HG02970 (cell line): ENCODE results near the gene RBMX.
"Not testable (repeated sequence)": the region's sequence is repeated elsewhere in the genome, so short reads cannot be mapped to it uniquely, and the experiment has no call there.

Source experiments
- ATAC-seq: cut with Tn5 transposase; IDR thresholded peaks from one replicate; pipeline ENCODE4 v1.9.1; 2021; ENCODE audit warnings: mild to moderate bottlenecking, moderate library complexity, moderate number of reproducible peaks; ENCODE audit not compliant: unreplicated experiment, low FRiP score

Gene RBMX

DNA sequence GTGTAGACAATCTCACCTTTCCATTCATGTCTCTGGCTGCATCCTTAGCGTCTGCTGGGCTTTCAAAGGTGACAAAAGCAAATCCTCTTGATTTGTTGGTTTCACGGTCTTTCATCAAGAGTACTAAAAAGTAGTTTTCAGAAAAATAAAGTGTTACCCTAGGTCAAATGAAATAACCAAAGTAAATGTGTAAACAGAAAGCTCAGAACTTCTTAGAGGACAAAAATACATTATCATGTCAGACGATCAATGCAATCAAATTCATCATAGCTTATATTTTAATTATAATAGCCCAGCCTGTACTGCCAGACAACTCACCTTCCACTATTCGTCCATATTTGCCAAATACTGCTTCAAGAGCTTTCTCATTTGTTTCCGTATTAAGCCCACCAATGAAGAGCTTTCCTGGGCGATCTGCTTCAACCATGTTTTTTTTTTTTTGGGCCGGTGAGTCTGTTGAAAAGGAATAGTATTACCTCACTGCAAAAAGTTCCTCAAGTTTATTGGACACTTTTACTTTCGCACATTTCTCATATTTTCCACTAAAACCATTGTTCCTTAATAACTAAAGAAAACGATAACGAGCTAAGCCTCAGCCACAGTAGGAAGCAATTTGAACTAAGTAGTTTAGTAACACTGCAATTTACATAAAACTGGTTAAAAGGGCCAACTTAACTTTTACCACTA is 1.4 kb downstream of the RBMX start:
- no peak for ATAC-seq

DNA sequence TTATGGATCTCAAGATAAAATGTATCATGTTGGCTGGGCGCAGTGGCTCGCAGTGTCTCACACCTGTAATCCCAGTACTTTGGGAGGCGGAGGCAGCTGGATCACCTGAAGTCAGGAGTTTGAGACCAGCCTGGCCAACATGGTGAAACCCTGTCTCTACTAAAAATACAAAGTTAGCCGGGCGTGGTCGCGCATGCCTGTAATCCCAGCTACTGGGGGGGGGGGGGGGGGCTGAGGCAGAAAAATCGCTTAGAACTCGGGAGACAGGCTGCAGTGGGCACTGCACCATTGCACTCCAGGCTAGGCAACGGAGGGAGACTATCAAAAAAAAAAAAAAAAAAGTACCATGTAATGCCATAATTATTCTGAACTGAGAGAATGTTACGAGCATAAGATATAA is 2.1 kb downstream of the RBMX start:
- ATAC-seq = no peak

DNA sequence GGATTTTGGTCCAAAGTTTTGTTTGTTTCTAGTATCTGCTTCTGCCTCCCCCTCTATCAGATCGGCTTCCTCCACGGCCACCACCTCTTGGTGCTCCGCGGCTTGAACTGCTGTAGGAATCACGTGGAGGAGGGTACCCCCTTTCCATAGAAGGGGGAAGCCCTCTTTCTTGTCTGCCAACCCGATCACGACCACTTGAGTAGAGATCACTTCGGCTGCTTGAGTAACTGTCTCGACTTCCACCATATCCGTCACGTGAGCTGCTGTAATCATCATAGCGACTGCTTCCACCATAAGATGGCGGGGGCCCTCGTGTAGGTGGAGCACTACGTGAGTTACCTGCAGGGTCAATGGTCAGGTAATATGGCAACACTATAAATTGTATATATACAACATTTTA is 6.4 kb downstream of the RBMX start:
- ATAC-seq = not testable (repeated sequence)

DNA sequence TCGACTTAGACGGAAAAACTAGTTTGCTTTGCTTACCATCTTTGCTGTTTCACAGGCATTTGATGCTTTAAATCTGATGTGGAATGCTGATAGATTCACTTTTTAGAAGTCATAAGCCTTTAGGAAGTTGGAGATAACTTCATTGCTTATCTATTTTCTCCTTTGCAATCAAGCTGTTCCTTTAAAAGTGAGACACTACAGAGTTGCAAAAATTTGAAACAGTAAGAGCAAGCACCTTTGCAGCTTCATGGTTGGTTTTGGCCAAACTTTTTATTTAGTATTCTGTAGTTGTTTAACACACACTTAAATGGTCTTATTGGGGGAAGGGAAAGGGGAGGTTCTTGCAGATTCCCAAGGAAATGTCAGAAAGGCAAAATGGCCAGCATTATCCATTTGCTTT is 7.3 kb downstream of the RBMX start:
- ATAC-seq = not testable (repeated sequence)

DNA sequence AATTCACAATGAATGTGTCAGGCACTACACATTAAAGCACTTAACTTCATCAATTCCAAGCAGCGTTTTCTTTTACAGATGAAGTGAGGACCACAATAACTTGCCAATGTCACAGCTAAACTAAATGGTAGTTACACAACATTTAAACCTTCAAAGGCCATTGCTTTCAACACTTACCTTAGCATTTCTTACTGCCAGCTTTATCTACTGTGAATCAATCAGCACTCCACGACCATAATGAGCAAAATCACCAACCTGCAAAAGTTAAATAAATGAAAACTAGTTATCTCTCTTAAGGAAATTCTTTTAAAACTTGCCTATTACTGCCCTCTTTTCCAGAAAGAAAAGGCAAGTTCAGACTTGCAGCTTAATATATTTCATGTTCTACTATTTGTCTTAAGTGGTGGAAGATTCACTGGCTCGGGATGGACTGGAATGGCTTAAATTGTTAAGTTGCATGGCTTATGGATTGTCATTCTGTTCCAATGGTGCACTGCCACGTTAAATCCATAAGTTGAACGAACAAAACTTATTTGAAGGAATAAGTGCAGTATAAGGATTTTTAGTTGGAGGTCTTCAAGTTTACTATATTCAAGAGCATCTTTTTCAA is 8.3 kb downstream of the RBMX start:
- no peak for ATAC-seq

DNA sequence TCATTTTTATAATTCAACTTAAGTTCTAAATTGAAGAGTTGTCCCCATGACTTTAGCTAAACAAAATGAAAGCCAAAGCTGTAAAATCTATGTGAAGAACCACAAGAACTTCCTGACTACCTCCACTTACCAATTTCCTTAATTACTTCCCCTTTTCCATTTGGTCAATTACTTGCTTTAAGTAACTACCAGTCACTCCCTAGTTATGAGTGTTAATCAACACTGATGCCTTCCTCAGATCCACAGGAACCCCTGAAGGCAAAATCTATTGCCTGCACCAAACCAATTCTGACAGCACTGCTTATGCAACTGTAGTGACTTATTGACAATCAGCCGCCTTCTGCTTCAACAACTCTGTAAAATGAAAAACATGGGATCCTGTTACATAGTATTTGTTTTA is 10.5 kb downstream of the RBMX start:
- ATAC-seq = no peak

DNA sequence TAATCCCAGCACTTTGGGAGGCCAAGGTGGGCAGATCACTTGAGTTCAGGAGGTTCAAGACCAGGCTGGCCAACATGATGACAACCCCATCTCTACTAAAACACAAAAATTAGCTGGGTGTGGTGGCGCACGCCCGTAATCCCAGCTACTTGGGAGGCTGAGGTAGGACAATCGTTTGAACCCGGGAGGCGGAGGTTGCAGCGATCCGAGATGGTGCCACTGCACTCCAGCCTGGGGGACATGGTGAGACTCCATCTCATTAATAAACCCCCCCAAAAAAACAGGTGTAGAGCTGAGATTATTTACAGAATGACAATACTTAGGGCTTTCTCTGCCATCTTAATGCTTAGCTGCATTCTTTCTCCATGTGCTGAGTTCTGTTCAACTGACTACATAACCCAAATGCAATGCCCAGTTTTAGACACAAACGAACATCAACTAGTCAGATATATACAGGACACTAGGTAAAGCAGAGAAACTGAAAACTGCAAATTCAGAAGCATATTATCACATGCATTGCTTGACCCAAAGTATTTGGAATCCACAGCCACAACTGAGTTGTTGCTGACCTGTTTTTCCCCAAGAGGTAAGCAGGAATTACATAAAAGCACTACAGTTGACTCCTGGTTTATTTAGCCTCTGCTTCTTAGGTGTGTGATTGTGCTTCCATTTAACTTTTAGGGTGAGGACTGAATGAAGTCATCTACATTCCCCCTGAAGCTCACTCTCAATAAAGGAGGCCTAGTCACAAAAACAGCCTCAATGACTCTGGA is 12.1 kb downstream of the RBMX start:
- no peak for ATAC-seq

DNA sequence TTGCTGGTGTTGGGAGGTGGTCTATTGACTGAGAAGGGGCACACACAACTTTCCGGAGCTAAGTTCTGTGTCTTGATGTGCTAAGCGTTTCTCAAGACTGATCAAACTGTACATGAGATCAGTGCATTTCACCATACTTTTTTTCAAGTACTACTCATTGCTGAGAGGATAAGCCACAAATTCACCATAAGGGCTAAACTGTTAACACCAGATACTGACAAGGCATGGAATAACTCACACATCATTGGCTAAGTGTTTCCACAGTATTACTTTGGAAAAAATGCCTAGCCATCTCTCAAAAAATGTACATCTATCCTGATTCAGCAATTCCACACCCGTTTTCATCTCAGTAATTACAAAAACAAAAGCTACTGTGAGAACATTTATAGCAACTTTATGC is 13.0 kb downstream of the RBMX start:
- ATAC-seq = no peak

DNA sequence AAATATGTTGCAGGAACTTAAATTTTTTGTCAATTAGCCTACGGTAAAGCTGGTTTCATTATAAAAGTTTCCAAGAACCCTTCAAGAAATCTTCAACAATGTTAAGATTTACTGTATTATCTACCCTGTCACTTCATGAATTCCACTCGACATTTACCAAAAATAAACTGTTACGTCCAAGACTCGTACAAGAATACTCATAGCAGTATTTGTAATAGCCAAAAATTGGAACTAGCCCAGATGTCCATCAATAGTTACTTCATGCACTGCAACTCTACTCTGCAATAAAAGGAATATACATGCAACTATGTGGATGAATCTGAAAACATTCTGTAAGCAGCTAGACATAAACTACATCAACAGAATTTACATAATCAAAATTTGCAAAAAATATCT is 13.4 kb downstream of the RBMX start:
- no peak for ATAC-seq

DNA sequence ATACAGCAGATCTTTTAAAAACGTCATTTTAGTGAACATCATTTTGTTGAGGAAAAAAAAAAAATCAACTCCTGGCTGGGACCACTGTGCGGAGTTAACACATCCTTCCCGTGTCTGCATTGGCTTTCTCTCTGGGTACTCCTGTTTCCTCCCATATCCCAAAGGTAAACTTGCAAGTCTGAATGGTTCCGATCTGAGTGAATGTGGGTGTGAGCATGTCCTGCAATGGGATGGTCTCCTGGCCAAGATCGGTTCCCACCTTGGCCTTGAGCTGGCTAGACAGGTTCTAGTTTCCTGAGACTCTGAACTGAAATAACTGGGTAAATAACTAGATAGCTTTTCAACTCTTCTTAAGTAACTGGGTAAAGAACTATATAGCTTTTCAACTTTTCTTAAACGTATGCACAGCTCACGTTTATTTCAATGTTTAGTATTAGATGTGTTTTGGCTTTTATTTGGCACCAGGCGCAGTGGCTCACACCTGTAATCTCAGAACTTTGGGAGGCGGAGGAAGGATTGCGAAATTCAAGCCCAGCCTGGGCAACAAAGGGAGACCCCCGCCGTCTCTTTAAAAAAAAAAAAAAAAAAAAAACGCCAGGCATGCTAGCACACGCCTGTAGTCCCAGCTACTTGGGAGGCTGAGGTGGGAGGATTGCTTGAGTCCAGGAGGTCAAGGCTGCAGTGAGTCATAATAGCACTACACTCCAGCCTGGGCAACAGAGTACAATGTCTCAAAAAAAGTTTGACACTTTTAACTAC is 14.0 kb downstream of the RBMX start:
- no peak for ATAC-seq

DNA sequence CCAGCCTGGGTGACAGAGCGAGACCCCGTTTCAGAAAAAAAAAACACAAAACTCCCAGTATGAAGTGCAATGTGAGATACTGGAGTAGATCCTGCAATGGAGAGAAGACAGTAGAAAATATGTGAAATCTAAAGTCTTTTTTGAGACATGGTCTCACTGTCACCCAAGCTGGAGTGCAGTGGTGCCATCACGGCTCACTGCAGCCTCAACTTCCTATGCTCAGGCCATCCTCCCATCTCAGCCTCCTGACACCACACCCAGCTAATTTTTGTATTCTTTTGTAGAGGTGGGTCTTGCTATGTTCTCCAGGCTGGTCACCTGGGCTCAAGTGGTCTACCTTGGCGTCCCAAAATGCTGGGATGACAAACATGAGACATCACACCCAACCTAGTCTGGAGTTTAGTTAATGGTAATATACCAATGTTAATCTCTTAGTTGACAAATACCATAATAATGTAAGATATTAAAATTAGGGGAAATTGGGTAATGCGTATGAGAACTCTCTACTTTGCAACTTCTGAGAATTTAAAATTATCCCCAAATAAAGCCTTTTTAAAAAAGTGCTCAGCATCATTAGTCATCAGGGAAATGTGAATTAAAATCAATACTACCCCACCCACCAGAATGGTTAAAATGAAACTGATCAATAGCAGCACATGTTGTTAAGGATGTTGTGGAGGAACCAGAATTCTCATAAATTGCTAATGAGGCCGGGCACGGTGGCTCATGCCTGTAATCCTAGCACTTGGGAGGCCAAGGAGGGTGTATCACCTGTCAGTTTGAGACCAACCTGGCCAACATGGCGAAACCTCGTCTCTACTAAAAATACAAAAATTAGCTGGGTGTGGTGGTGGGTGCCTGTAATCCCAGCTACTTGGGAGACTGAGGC is 15.0 kb downstream of the RBMX start:
- no peak for ATAC-seq

DNA sequence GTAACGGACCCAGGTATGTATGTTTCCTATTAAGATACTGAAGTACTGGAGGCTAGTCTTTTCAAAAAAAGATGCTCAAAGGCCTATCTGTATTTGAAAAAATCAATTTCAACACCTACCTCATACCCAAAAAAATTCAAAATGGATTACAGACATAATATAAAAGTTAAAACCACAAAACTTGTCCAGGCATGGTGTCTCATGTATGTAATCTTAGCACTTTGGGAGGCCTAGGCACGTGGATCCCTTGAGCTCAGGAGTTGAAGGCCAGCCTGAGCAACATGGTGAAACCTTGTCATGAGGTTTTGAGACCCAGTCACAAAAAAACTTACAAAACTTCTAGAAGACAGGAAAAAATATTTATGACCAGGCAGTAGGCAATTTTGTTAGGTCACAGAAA is 16.7 kb downstream of the RBMX start:
- ATAC-seq = no peak

DNA sequence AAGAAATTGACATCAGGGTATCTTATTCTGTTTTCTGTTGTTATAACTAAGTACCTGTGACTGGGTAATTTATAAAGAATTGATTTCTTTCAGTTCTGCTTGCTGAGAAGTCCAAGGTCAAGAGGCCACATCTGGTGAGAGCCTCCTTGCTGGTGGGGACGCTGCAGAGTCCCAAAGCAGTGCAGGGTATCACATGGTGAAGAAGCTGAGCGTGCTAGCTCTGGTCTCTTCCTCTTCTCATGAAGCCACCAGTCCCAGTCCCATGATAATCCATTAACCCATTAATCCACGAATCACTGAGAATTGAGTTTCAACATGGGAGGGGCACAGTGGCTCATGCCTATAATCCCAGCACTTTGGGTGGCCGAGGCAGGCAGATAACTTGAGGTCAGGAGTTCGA is 18.0 kb downstream of the RBMX start:
- no peak for ATAC-seq

DNA sequence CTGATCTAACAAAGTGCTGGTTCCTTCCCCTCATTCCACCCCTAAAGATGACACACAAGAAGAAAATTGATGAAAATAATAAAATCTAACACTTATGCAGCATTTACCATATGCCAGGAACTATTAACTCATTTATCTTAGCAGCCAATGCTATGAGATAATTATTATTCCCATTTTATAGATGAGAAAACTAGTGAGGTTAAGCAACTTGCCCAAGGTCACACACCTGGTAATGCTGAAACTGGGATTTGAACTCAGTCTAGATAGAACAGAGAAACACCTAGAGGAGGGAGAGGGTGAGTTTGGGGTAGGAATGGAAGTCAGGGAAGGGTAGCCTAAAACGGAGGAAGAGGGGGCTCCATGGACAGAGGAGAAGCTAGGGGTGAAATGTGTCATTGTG is 18.6 kb downstream of the RBMX start:
- no peak for ATAC-seq

DNA sequence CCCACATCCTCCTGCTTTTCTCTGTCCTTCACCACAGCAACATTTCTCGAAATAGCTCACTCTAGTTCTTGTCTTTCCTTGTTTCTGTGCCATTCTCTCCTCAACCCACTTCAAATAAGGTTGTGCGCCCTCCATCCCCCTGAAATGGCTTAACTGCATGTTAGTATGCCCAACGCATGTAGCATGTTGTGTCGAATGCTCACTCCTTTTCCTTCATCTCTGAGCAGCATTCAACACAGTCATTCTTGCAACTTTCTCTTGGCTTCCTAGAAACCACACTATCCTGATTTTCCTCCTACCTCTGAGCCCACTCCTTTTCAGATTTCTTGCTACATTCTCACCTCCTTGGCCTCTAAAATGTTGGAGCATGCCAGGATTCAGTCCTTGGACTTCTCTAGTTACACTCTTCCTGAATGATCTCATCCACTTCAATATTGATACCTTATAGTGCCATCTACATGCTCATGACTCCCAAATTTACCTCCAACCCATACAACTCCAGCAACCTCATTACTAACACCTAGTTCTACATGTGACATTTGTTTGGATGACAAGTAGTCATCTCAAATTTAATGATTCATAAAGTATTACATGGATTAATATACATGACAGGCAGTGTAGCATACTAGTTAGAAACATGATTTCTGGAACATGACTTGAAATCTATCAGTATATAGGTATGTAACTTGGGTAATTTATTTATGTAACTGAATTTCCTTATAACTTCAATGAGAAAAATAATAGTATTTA is 22.3 kb downstream of the RBMX start:
- no peak for ATAC-seq

DNA sequence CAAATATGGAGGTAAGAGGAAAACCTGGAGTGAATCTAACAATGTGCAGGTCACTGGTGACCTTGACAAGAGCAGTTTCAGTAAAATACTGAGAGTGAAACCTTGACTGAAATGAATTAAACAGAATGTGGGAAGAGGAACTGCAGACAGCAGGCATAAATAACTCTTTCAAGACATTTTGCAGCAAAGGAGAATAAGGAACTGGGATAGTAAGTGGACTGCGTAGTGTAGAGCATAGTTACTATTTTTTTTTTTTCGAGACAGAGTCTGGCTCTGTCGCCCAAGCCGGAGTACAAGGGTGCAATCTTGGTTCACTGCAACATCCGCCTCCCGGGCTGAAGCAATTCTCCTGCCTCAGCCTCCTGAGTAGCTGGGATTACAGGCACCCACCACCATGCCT is 24.0 kb downstream of the RBMX start:
- ATAC-seq = no peak

DNA sequence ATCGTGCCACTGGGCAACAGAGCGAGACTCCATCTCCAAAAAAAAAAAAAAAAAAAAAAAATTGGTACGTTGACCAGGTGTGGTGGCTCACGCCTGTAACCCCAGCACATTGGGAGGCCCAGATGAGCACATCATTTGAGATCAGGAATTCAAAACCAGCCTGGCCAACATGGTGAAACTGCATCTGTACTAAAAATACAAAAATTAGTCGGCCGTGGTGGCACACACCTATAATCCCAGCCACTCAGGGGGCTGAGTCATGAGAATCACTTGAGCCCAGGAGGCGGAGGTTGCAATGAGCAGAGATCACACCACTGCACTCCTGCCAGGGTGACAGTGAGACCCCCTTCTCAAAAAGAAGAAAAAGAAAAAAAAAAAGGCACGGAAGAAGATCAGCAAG is 24.5 kb downstream of the RBMX start:
- ATAC-seq = no peak

DNA sequence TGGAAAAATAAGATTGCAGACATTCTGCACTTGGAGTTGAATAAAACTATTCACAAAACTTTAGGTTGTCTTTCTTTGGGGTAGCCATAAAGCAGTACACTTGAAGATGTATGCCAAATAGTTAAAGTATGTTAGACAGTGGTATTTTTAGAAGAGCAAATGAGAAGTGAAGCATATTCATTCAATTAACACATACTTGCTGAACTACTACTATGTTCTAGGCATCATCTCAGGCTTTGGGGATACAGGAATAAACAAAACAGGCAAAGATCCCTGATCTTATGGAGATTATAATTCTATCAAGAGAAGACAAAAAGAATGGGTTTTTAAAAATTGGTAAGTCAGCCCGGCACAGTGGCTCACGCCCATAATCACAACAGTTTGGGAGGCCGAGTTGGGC is 29.0 kb downstream of the RBMX start:
- no peak for ATAC-seq

DNA sequence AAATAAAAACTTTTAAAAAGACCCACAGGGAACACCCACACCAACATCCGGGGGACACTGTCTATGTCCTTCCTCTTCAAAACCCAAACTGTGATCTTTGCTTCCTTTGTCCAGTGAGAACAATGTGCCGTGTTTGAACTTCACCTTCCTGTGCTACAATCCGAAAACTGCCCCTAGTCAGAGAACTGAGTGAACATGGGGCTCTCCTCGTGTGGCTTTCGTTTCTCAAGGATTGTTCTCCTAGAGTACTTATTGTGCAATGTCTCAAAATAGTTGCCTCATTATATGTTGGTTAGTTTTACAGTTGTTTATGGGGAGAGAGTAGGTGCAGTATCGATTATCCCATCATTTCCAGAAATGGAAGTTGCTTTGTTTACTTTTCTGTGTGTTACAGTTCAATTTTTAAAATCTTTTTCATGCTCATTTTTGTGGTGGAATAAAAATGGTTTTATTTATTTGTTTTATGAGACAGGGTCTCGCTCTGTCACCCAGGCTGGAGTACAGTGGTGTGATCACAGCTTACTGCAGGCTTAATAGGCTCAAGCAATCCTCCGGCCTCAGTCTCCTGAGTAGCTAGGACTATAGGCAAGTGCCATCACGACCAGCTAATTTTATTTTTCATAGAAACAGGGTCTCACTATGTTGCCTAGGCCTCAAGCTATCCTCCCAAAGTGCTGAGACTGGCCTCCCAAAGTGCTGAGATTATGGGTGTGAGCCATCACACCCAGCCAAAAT is 29.9 kb downstream of the RBMX start:
- no peak for ATAC-seq
